ENCODE measurements around the gene TNFRSF4.
A peak's percentile ranks its signal among the peaks of the same experiment; 100 is the strongest.

The TNFRSF4 gene

DNA sequence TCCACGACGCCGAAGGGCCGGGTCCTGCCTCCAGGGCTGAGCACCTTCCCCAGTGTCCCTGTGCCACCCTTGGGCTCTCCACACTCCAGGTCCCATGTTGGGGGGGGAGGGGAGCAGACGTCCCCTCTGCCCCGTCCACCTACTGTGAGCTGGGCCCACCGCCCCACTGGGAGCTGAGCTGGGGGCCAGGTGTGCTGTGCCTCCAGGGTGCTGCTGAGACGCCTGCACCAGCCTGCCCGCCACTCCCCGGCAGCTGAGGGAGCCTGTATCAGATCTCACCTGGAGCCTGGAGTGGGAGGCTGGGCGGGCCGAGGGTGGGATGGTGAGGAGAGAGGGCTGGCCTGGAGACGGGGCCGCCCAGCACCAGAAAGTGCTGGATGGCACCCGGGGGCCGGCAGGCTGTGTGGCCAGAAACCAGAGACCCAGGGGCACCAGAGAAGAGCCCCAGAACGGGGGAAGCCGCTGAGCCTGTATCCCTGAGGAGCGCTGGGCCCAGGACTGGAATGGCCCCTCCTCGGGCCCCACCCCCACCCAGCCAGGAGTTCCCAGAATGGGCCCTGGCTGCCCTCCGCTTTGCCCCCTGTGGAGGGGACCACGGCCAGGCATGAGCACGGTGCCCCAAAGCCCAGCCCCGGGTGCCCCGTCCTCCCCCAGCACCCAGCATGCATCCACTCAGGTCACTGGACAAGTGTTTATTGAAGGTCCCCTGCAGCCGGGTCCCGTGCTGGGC lies 11.0 kb downstream of the TNFRSF4 start:
- H3K27ac ChIP-seq = no peak overlapping the region
- no peak for TF ChIP-seq ZFX (IDR thresholded peaks at IDR 0.05; ENCODE audit: borderline replicate concordance)
- TF ChIP-seq, protein P1, sequence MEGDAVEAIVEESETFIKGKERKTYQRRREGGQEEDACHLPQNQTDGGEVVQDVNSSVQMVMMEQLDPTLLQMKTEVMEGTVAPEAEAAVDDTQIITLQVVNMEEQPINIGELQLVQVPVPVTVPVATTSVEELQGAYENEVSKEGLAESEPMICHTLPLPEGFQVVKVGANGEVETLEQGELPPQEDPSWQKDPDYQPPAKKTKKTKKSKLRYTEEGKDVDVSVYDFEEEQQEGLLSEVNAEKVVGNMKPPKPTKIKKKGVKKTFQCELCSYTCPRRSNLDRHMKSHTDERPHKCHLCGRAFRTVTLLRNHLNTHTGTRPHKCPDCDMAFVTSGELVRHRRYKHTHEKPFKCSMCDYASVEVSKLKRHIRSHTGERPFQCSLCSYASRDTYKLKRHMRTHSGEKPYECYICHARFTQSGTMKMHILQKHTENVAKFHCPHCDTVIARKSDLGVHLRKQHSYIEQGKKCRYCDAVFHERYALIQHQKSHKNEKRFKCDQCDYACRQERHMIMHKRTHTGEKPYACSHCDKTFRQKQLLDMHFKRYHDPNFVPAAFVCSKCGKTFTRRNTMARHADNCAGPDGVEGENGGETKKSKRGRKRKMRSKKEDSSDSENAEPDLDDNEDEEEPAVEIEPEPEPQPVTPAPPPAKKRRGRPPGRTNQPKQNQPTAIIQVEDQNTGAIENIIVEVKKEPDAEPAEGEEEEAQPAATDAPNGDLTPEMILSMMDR (IDR thresholded peaks at IDR 0.05) = no peak

DNA sequence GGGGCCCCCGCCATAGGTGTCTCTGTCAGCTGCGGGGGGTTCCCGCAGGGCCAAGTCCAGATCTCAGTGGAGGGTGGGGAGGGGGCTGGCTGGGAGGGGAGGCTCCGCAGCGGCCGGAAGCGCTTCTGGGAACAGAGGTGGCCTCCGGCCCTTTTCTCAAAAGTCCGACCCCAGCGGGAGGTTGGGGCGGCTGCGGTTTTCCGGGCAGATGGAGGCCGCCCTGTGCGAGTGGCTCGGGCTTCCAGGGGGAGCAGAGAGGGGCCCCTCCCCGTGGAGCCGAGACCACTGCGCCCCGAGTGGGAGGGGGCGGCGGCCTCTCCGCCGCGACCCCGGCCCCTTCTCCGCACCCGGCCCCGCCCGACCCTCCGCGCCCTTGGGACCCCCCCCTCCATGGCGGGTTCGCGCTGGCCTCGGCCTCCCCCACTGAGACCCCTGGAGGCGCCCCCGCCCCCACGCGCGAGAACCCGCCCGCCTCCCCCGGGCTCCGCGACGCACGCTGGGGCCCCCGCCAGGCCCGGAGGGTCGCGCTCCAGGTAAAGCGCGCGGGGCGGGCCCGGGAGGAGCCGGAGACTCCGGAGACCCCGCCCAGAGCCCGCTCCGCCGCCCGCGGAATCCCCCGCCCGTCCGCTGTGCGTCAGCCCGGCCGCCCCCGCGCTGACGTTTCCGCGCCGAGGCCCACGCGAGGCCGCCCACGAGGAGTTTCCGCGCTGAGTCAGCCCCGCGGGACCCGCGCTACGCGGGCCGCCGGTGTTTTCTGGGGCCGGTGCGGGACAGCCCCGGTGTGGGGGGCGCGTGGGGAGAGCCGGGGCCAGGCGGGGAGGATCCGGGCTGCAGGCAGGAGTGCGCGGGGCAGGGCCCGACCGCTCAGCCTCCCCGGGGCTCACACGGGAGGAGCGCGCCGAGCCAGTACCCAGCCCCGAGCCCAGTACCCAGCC lies 12.8 kb downstream of the TNFRSF4 start:
- peak overlapping the region; percentile 37; the same call in 1 of the 2 replicates for H3K27ac ChIP-seq
- TF ChIP-seq, protein P1 (IDR thresholded peaks at IDR 0.05) = no peak
- TF ChIP-seq ZFX (IDR thresholded peaks at IDR 0.05; ENCODE audit: borderline replicate concordance) = no peak

DNA sequence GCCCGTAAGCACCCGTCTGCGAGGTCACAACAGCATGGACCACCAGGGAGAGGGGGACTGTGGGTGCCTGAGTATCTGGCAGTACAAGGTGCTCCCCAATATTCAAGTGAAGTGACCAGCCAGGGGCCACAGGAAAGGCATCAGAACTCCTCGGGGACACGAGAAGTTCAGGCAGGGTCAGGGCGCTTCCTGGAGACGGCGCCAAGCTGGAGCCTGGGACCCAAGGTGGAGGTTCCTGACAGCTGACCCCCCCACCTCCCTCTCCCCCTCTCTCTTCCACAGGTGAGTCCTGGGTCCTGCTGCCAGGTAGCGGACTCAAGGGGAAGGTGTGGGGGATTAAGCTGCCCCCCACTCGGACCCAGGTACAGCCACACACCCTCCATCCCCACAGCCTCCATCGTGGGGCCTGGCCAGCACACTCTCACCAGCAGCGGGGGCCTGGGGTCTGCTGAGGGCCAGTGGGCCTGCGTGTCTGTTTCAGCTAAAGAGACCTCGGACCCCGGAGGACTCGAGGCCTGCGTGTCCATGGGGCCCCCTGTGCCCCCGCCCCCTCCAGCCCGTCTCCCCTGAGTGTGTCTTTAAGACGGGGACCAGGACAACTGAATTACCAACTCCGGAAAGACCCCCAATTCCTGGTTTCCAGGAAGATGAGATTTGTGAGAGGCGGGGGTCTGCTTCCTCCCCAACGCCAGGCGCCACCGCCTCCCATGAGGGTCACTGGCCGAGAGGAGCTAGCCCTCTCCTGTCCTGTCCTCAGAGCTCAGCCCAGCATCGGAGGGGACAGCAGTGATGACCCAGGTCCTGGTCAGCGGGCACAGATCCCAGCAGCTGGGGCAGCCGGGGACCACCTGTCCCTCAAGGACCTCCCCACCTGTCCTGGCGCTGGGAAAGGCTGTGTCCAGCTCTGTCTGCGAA lies 13.7 kb downstream of the TNFRSF4 start:
- no peak for TF ChIP-seq ZFX (IDR thresholded peaks at IDR 0.05; ENCODE audit: borderline replicate concordance)
- TF ChIP-seq, protein P1 (IDR thresholded peaks at IDR 0.05) = no peak
- H3K27ac ChIP-seq = no peak overlapping the region

DNA sequence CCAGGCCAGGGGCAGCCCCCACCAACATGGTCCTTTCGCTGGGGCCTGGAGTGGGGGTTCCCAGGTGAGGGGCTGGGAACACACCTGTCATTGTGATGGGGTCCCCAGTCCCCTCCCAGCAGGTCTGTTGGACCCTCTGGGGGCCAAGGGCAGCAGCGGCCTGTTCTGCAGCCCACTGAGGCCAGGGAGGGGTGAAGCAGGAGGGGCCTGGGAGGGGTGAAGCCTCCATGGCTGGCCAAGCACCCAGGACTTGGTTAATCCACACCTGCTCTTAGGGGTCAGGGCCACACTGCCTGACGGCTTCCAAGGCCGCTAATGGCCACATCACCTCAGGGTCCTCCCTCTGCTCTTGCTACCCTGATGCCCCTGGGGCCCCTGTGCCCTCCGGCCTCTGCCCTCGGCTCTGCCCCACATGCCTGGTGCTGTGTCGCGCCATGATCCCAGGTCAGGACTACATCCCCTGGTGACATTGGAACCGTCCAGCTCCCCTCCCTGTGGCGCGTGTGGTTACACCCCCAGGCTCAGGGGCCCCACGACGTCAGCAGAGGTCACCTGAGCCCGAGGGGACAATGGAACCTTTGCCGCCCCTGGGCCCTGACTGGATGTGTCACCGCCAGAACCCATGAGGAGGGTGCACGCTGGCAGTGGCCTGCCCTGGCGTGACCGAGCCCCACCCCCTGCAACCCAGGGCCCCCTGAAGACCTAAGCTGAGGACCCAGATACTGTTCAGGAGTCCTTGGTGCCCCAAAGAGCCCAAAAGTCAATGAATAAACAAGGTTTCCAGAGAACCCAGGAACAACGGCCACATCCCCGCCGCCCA lies 14.6 kb downstream of the TNFRSF4 start:
- no peak overlapping the region for H3K27ac ChIP-seq
- TF ChIP-seq, protein P1 (IDR thresholded peaks at IDR 0.05) = no peak
- TF ChIP-seq ZFX (IDR thresholded peaks at IDR 0.05; ENCODE audit: borderline replicate concordance) = no peak

DNA sequence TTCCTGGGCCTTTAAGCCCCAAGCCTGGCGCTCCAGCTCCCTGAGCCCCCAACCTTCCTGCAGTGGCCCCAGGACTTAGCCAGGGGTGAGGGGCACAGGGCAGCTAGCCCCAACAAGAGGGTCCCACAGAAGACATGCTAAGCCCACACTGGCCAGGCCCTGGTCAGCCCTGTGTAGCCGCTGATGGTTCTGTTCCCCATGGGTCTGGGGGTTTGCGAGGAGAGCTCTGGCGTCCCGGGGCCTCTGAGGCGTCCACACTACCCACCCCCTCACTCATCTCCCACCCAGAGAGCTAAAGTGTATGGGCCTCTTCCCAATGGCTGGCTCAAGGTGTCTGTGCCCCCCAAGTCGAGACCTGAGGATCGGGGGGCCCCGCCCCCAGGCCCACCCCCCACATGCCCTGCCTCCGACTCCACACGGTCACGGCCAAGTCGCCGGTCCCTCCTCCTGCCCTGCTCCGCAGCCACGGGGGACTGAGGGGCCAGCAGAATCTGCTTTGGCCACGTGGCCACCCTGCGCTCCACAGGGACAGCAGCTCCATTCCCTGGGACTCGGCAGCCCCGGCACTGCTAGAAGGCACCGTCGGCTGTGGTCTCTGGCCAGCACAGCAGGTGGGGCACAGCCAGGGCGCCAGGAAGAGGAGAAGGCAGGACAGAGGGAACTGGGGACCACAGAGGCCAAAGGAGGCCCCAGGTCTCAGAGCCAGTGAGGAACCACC lies 15.4 kb downstream of the TNFRSF4 start:
- no peak for TF ChIP-seq ZFX (IDR thresholded peaks at IDR 0.05; ENCODE audit: borderline replicate concordance)
- TF ChIP-seq, protein P1 (IDR thresholded peaks at IDR 0.05) = no peak
- H3K27ac ChIP-seq = no peak overlapping the region

Data from 22Rv1 (cell line).